ENCODE results near the gene PM20D1.

- TF ChIP-seq POLR2AphosphoS5 (IDR thresholded peaks at IDR 0.05; ENCODE audit: low read depth, low read length) (no peak), REST (IDR thresholded peaks at IDR 0.05; ENCODE audit: insufficient read depth in 1 of 2, low read depth in 2 of 2, low read length in 2 of 2) (no peak), TAF1 (IDR thresholded peaks at IDR 0.05; ENCODE audit: borderline replicate concordance, insufficient read depth, low read length) (no peak), SIN3A (IDR thresholded peaks at IDR 0.05; ENCODE audit: borderline replicate concordance, insufficient read depth, low read length) (no peak)
Observed at GRCh38 chr1:205837382-205837970, 12.5 kb downstream of the PM20D1 start.

All from PFSK-1 (cell line).